Esophagus muscularis mucosa (tissue), 4 donors: ENCODE measurements around the gene PCDHB5. TPM values are rescaled to one million over a fixed set of nuclear protein-coding genes. Genes with fewer than 3 reads are reported as not detected.
"Not testable (repeated sequence)": the region's sequence is repeated elsewhere in the genome, so short reads cannot be mapped to it uniquely, and the experiment has no call there.

Experiments used
- DNase-seq: peaks from one replicate; pipeline ENCODE4 v3.0.0-alpha.2; 2017; ENCODE audit errors: extremely low spot score
- H3K27ac ChIP-seq, 4 donors: fragments of 200-600 bp; sonication (generic); replicated peaks in 1 of 4; 1 replicate in 3 of 4; 2 replicates in 1 of 4; pipeline ENCODE4 v1.5.1; 2016 to 2019; ENCODE audit warnings: mild to moderate bottlenecking in 1 of 4
- H3K27me3 ChIP-seq, 4 donors: fragments of 200-600 bp; sonication (generic); one replicate each; pipeline versions ENCODE4 v1.5.1 to v1.6.0; 2016 to 2019
- H3K36me3 ChIP-seq, 4 donors: fragments of 200-600 bp; sonication (generic); one replicate each; pipeline ENCODE4 v1.5.1; 2016 to 2019
- H3K4me1 ChIP-seq, 4 donors: fragments of 200-600 bp; sonication (generic); one replicate each; pipeline ENCODE4 v1.5.1; 2016 to 2019
- H3K4me3 ChIP-seq, 4 donors: fragments of 200-600 bp; sonication (generic); 1 replicate in 2 of 4; 2 replicates in 2 of 4; pipeline ENCODE4 v1.5.1; 2016 to 2019; ENCODE audit warnings: mild to moderate bottlenecking in 4 of 4, moderate library complexity in 1 of 4
- H3K9me3 ChIP-seq, 4 donors: fragments of 200-600 bp; sonication (generic); 1 replicate in 3 of 4; 2 replicates in 1 of 4; pipeline ENCODE4 v1.5.1; 2016 to 2019
- EP300 ChIP-seq: sonication (generic); formaldehyde crosslinking; IDR thresholded peaks from one replicate; pipeline ENCODE4 v1.6.1; 2017; ENCODE audit warnings: antibody characterized with exemption
- POLR2A ChIP-seq: fragments of 450-650 bp; IDR thresholded peaks from one replicate; pipeline ENCODE4 v1.6.1; 2017; ENCODE audit warnings: antibody characterized with exemption, moderate library complexity, mild to moderate bottlenecking, low read depth
- POLR2AphosphoS5 ChIP-seq, 2 donors: sonication (generic); formaldehyde crosslinking; IDR thresholded peaks; one replicate each; pipeline ENCODE4 v1.6.1; 2017; ENCODE audit warnings: antibody characterized with exemption in 2 of 2
- WGBS: methylation state at CpG from one replicate; pipeline ENCODE4 v1.1.5; 2018; 5-methylcytosine and 5-hydroxymethylcytosine counted together
- intact Hi-C: fragments of 100-400 bp; cut with DNase I; formaldehyde crosslinking; loops from one replicate; pipeline ENCODE4 v1.15.1; 2023
- total RNA-seq, 4 donors: library from RNA; depleted of rRNA; stranded (reverse); fragments of >200 nt; gene quantifications; one replicate each; pipeline versions ENCODE4 v1.1.0 to v1.2.1, GENCODE V29; 2016
- TF ChIP-seq, protein P1 (sequence below), 3 experiments: fragments of 200-600 bp in 2 of 3; fragments of 450-650 bp in 1 of 3; sonication (generic) in 2 of 3; IDR thresholded peaks; one replicate each; pipeline ENCODE4 v1.5.1; 2017 to 2019; ENCODE audit warnings: antibody characterized with exemption in 3 of 3, mild to moderate bottlenecking in 2 of 3, moderate library complexity in 1 of 3

The PCDHB5 gene
- total RNA-seq: 1 to 10 TPM; 3.6 to 7.4 (median 4.0) TPM

DNA sequence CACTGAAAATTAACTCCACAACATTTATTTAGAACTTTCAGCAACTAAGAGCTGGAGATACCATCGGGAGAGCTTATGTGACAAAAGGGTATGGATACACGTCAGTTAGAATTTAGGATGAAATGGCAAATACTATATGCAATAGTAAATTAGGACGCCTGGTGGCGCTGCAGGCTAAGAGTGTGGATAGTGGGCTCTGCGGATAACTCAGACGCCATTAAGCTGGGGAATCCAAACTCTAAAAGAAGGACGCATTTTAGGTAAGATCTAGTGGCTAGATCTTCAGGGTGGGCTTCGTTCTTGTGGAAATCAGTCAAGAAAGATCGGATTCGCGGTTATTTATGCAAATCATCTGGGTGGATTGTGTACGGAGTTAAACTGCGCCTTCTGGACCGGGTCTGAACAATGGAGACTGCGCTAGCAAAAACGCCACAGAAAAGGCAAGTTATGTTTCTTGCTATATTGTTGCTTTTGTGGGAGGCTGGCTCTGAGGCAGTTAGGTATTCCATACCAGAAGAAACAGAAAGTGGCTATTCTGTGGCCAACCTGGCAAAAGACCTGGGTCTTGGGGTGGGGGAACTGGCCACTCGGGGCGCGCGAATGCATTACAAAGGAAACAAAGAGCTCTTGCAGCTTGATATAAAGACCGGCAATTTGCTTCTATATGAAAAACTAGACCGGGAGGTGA, at the start of gene PCDHB5:
TSS of gene PCDHB5 (plus strand) at position 177 of the 688 bp plus-strand sequence. CDS start at position 406, 229 bp downstream.
- H3K4me1 ChIP-seq: no peaks in the 10 kb centered on the region
- H3K27me3 ChIP-seq: peaks cover 0 to 13% (median 0%) of the 10 kb centered on the region in 4 donors
- H3K36me3 ChIP-seq: no peaks in the 10 kb centered on the region
- no peak within 1 kb of the TSS for H3K27ac ChIP-seq
- H3K4me3 ChIP-seq: peak within 1 kb of the TSS; percentile 35 to 52 (median 48)
- intact Hi-C loops: no loop called here
- H3K9me3 ChIP-seq: peaks cover 0 to 85% (median 54%) of the 10 kb centered on the region in 4 donors
- DNase-seq: no peak
- no peak for TF ChIP-seq POLR2A
- TF ChIP-seq, protein P1, sequence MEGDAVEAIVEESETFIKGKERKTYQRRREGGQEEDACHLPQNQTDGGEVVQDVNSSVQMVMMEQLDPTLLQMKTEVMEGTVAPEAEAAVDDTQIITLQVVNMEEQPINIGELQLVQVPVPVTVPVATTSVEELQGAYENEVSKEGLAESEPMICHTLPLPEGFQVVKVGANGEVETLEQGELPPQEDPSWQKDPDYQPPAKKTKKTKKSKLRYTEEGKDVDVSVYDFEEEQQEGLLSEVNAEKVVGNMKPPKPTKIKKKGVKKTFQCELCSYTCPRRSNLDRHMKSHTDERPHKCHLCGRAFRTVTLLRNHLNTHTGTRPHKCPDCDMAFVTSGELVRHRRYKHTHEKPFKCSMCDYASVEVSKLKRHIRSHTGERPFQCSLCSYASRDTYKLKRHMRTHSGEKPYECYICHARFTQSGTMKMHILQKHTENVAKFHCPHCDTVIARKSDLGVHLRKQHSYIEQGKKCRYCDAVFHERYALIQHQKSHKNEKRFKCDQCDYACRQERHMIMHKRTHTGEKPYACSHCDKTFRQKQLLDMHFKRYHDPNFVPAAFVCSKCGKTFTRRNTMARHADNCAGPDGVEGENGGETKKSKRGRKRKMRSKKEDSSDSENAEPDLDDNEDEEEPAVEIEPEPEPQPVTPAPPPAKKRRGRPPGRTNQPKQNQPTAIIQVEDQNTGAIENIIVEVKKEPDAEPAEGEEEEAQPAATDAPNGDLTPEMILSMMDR (IDR thresholded peaks at IDR 0.05): peak; percentile 12 to 40 (median 28)
- 20% methylated on average over 22 of the region's 22 CpGs for WGBS

DNA sequence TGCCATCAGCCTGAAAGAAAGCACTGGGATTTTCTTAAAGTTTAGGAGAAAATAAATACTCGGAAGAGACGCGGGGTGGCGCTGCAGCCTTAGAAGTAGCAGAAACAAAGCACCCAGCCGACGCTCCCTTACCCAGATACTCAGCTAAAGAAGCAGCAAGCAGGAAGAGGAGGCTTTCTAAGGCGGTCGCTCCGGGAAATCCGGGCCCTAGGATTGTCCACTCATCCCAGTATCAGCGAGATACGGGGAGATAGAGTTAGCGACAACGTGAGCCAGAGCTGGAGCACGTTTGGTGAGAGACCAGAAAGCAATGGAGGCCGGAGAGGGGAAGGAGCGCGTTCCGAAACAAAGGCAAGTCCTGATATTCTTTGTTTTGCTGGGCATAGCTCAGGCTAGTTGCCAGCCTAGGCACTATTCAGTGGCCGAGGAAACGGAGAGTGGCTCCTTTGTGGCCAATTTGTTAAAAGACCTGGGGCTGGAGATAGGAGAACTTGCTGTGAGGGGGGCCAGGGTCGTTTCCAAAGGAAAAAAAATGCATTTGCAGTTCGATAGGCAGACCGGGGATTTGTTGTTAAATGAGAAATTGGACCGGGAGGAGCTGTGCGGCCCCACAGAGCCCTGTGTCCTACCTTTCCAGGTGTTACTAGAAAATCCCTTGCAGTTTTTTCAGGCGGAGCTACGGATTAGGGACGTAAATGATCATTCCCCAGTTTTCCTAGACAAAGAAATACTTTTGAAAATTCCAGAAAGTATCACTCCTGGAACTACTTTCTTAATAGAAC, 40.3 kb upstream of the PCDHB5 start, which contains the start of gene PCDHB2:
TSS of gene PCDHB2 (plus strand) at position 135 of the 782 bp plus-strand sequence. CDS start at position 311, 176 bp downstream.
- intact Hi-C loops: no loop called here
- no peak for DNase-seq
- no peak within 1 kb of the TSS for H3K27ac ChIP-seq
- no peaks in the 10 kb centered on the region for H3K36me3 ChIP-seq
- H3K4me1 ChIP-seq: no peaks in the 10 kb centered on the region
- TF ChIP-seq, protein P1 (IDR thresholded peaks at IDR 0.05): peak; percentile 16 to 29 (median 20)
- no peak for TF ChIP-seq EP300
- peak within 1 kb of the TSS; percentile 32 to 48 (median 34) for H3K4me3 ChIP-seq
- peaks cover 0 to 81% (median 75%) of the 10 kb centered on the region in 4 donors for H3K9me3 ChIP-seq
- 15% methylated on average over 29 of the region's 29 CpGs for WGBS
- H3K27me3 ChIP-seq: peaks cover 0 to 50% (median 0%) of the 10 kb centered on the region in 4 donors

DNA sequence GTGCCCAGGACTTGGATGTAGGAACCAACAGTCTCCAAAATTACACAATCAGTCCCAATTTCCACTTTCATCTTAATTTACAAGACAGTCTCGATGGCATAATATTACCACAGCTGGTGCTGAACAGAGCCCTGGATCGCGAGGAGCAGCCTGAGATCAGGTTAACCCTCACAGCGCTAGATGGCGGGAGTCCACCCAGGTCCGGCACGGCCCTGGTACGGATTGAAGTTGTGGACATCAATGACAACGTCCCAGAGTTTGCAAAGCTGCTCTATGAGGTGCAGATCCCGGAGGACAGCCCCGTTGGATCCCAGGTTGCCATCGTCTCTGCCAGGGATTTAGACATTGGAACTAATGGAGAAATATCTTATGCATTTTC, 39.8 kb upstream of the PCDHB5 start:
- Histone ChIP-seq H3K4me3 (peak overlapping the region in 3 of 4 donors; percentile 32 to 48 (median 32)), H3K36me3 (no peaks in the 10 kb centered on the region), H3K27ac (no peak overlapping the region), H3K9me3 (peaks cover 0 to 82% (median 75%) of the 10 kb centered on the region in 4 donors), H3K4me1 (no peaks in the 10 kb centered on the region), H3K27me3 (peaks cover 0 to 56% (median 0%) of the 10 kb centered on the region in 4 donors)
- DNase-seq: no peak
- intact Hi-C loops: no loop called here
- TF ChIP-seq, protein P1 (IDR thresholded peaks at IDR 0.05): no peak
- TF ChIP-seq POLR2AphosphoS5 (IDR thresholded peaks at IDR 0.05): no peak
- TF ChIP-seq POLR2A: no peak
- no peak for TF ChIP-seq EP300
- 46% methylated on average over 12 of the region's 12 CpGs for WGBS

DNA sequence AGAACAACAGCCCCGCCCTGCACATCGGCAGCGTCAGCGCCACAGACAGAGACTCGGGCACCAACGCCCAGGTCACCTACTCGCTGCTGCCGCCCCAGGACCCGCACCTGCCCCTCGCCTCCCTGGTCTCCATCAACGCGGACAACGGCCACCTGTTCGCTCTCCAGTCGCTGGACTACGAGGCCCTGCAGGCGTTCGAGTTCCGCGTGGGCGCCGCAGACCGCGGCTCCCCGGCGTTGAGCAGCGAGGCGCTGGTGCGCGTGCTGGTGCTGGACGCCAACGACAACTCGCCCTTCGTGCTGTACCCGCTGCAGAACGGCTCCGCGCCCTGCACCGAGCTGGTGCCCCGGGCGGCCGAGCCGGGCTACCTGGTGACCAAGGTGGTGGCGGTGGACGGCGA, 38.8 kb upstream of the PCDHB5 start:
- peaks cover 0 to 83% (median 80%) of the 10 kb centered on the region in 4 donors for H3K9me3 ChIP-seq
- intact Hi-C loops: not testable (repeated sequence)

DNA sequence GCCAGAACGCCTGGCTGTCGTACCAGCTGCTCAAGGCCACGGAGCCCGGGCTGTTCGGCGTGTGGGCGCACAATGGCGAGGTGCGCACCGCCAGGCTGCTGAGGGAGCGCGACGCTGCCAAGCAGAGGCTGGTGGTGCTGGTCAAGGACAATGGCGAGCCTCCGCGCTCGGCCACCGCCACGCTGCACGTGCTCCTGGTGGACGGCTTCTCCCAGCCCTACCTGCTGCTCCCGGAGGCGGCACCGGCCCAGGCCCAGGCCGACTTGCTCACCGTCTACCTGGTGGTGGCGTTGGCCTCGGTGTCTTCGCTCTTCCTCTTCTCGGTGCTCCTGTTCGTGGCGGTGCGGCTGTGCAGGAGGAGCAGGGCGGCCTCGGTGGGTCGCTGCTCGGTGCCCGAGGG, 38.4 kb upstream of the PCDHB5 start:
- H3K9me3 ChIP-seq: peaks cover 0 to 85% (median 82%) of the 10 kb centered on the region in 4 donors

More for the DNA sequence above, 38.8 kb upstream of the PCDHB5 start:
- not testable (repeated sequence) for H3K27ac ChIP-seq, H3K36me3 ChIP-seq, DNase-seq, H3K4me1 ChIP-seq, H3K4me3 ChIP-seq
- 32% methylated on average over 18 of the region's 46 CpGs for WGBS
- peaks cover 0 to 65% (median 0%) of the 10 kb centered on the region in 4 donors for H3K27me3 ChIP-seq

More for the DNA sequence above, 38.4 kb upstream of the PCDHB5 start:
- peaks cover 0 to 69% (median 0%) of the 10 kb centered on the region in 4 donors for H3K27me3 ChIP-seq
- H3K4me1 ChIP-seq, H3K4me3 ChIP-seq, intact Hi-C loops, H3K36me3 ChIP-seq, DNase-seq, H3K27ac ChIP-seq: not testable (repeated sequence)
- WGBS: 37% methylated on average over 13 of the region's 38 CpGs
